HG02970 (cell line): ENCODE measurements around the gene PLEKHA1.

Source experiments
- ATAC-seq: cut with Tn5 transposase; IDR thresholded peaks from one replicate; pipeline ENCODE4 v1.9.1; 2021; ENCODE audit warnings: mild to moderate bottlenecking, moderate library complexity, moderate number of reproducible peaks; ENCODE audit not compliant: unreplicated experiment, low FRiP score

The PLEKHA1 gene

DNA sequence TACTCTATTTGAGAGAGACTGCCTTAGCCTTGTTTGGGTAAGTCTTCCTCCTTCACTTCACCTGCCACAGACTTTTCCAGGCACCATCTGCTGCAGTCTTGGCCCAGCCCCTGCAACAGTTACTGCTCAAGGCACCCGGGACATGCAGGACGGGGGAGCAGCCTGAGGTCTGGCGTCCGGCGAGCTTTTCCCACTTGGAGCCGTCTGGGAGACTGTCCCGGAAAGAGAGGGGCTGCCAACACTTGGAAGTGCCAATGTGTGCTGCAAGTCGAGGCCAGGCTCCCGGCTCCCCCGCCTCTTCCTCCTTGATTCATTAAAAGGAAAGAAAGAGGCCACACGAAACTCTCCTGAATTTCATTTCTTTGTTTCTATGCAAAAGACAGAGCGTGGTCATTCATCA lies 100.6 kb downstream of the PLEKHA1 start:
- ATAC-seq = no peak

- ATAC-seq = no peak
Measured at GRCh38 chr10:122475591-122476332, 101.3 kb downstream of the PLEKHA1 start.

GRCh38 chr10:122476333-122476695 lies 101.8 kb downstream of the PLEKHA1 start:
- no peak for ATAC-seq

DNA sequence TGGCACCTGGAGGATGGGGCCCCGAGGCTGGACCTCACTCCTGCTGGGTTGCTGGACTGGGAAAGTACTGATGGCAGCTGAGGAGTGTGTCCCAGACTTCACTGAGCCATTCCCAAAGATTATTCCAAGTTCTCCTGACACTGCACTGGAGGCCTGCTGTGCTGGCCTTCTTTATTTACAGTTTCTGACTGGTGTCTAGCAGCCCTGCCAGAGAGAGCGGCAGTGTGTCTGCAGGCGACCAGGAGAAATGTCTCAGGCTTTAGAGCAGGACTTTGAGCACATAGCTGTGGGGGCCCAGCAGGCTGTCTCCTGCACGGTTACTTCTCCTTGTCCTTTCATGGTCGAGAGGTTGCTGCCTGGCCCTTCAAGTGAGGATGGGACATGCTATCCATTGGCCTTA lies 102.9 kb downstream of the PLEKHA1 start:
- no peak for ATAC-seq

DNA sequence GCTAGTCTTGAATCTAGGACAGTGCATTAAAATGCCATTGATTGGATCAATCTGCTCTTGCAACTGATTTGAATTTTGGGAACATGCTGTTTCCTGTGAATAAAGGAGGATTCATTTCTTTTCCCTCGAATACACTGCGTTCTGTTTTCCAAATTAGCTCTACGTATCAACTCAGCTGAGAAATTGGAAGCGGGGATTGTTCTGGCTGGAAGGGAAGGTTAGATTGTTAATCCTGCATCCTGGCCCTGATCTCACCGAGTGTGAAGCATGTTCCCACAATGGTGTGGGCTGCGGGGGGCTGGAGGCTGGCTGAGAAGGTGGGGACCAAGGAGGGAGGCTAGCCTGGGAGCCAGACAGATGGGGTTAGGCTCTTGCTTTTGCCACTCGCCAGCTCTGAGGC lies 104.5 kb downstream of the PLEKHA1 start:
- no peak for ATAC-seq

DNA sequence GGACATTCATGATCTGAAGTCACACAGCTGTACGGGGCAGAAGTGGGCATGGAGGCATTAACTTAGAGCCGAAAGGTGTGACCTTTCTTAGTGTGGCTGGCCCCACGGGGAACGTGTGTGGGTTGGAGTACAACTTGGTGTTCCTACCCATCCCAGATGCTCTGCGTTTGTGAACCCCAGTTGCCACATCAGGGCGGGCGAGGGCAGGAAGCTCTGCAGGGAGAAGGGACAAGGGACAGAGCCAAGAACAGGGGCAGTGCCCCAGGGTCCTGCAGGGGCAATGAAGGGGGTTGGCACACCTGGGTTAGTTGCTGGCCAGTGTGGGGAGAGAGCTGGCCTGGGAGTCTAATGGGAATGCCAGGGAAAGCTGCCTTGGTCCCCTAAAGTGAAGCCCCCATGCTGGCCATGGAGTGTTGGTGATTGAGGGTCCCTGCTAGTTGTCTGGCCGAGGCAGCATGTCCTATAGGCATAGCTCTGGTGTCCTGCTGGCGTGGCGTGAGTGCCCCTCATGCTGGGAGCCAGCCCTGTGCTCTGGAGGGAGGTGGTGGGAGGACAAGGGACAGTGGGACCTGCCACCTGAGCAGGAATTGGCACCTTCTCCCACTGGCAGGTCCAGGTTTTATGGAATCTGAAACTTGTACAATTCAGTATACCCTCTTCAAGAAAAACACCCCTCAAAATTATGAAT lies 105.8 kb downstream of the PLEKHA1 start:
- no peak for ATAC-seq

- ATAC-seq = no peak
Measured at GRCh38 chr10:122481296-122482056, 107.0 kb downstream of the PLEKHA1 start.
